Measurements from ENCODE around the gene DDX49. TPM values are rescaled to one million over a fixed set of nuclear protein-coding genes. Genes with fewer than 3 reads are reported as not detected.
A peak's percentile ranks its signal among the peaks of the same experiment; 100 is the strongest.

DDX49 gene
- total and polyA plus RNA-seq, 2 donors (not counting 1 experiment from before 2014, with no cell fraction given): 38.9 to 47.5 TPM

- Mint-ChIP-seq H3K27me3 (peaks cover 21% of the 10 kb centered on the region), H3K4me3 (no peak overlapping the region), H3K27ac (peak overlapping the region; percentile 86)
These were observed 26.8 kb downstream of the DDX49 start for GRCh38 chr19:18946335-18946734.

GRCh38 chr19:18946918-18947317, 27.4 kb downstream of the DDX49 start:
- Histone ChIP-seq H3K4me1 (ENCODE audit: control insufficient read depth in 2 of 2, insufficient read depth in 2 of 2, low read length in 2 of 2) (peaks cover 6 to 34% of the 10 kb centered on the region in 2 donors), H3K79me2 (ENCODE audit: control insufficient read depth, insufficient read depth, low read length) (no peaks in the 10 kb centered on the region), H3K36me3 (replicated peaks in 1 of 2; ENCODE audit: control extremely low read depth in 1 of 2, control insufficient read depth in 1 of 2, extremely low read depth in 1 of 2, insufficient read depth in 2 of 2, low read length in 1 of 2) (no peaks in the 10 kb centered on the region), H3K4me2 (replicated peaks; ENCODE audit: low read depth, low read length, poor library complexity, severe bottlenecking) (peak overlapping the region; percentile 15), H3K9ac (ENCODE audit: low read length) (no peak overlapping the region), H3K9me3 (ENCODE audit: control extremely low read depth in 1 of 3, control insufficient read depth in 2 of 3, insufficient read depth in 1 of 3, low read length in 2 of 3) (no peaks in the 10 kb centered on the region), H2AFZ (ENCODE audit: insufficient read depth, low read depth, low read length, poor library complexity, severe bottlenecking) (no peak overlapping the region), H4K20me1 (ENCODE audit: control insufficient read depth, insufficient read depth, low read length, poor library complexity, severe bottlenecking) (no peaks in the 10 kb centered on the region), H3K27ac (ENCODE audit: low read length in 2 of 2) (peak overlapping the region in 1 of 2 donors; percentile 60), H3K27me3 (replicated peaks in 1 of 4; ENCODE audit: control extremely low read depth in 1 of 4, control insufficient read depth in 3 of 4, insufficient read depth in 4 of 4, low read length in 3 of 4) (peaks cover 0 to 9% (median 0%) of the 10 kb centered on the region in 4 experiments), H3K4me3 (ENCODE audit: control extremely low read depth in 1 of 5, extremely low read depth in 1 of 5, insufficient read depth in 1 of 5, low read depth in 2 of 5, low read length in 4 of 5) (no peak overlapping the region)
- no peaks in the 10 kb centered on the region for H3K9me3 Mint-ChIP-seq (ENCODE audit: insufficient read depth)
- peak overlapping the region; percentile 45 for H3K4me3 Mint-ChIP-seq
- no peak for TF ChIP-seq CTCF (IDR thresholded peaks at IDR 0.05)
- TF ChIP-seq EZH2 (IDR thresholded peaks at IDR 0.05; ENCODE audit: borderline replicate concordance, insufficient read depth, low read depth, low read length, poor library complexity, severe bottlenecking): no peak
- DNase-seq (no peak), ATAC-seq (ENCODE audit: low read depth) (peak; percentile 39)
- CTCF ChIA-PET: interaction anchor here (0.7 kb wide), 1 partner anchor 332 kb away, joined by 3 read pairs; no protein-coding TSS in a partner anchor
- intact Hi-C loops (cut with micrococcal nuclease): no loop called here
- H3K27me3 Mint-ChIP-seq: peaks cover 16% of the 10 kb centered on the region
- 89% methylated on average over 10 of the region's 14 CpGs for WGBS (ENCODE audit: insufficient coverage)
- POLR2A ChIA-PET: interaction anchor here (0.6 kb wide), 1 partner anchor 353 kb away, joined by 3 read pairs; no protein-coding TSS in a partner anchor
- peak overlapping the region; percentile 86 for H3K27ac Mint-ChIP-seq
- H3K4me1 Mint-ChIP-seq: peaks cover 24% of the 10 kb centered on the region

More at GRCh38 chr19:18946335-18946734, 26.8 kb downstream of the DDX49 start:
- peaks cover 30% of the 10 kb centered on the region for H3K4me1 Mint-ChIP-seq
- ChIA-PET POLR2A (no interaction called here), CTCF (no interaction called here)
- Histone ChIP-seq H3K4me2 (replicated peaks; ENCODE audit: low read depth, low read length, poor library complexity, severe bottlenecking) (no peak overlapping the region), H3K9ac (ENCODE audit: low read length) (no peak overlapping the region), H3K27ac (ENCODE audit: low read length in 2 of 2) (no peak overlapping the region), H3K9me3 (ENCODE audit: control extremely low read depth in 1 of 3, control insufficient read depth in 2 of 3, insufficient read depth in 1 of 3, low read length in 2 of 3) (no peaks in the 10 kb centered on the region), H2AFZ (ENCODE audit: insufficient read depth, low read depth, low read length, poor library complexity, severe bottlenecking) (no peak overlapping the region), H3K27me3 (replicated peaks in 1 of 4; ENCODE audit: control extremely low read depth in 1 of 4, control insufficient read depth in 3 of 4, insufficient read depth in 4 of 4, low read length in 3 of 4) (peaks cover 0 to 14% (median 3%) of the 10 kb centered on the region in 4 experiments), H3K4me1 (ENCODE audit: control insufficient read depth in 2 of 2, insufficient read depth in 2 of 2, low read length in 2 of 2) (peaks cover 12 to 38% of the 10 kb centered on the region in 2 donors), H4K20me1 (ENCODE audit: control insufficient read depth, insufficient read depth, low read length, poor library complexity, severe bottlenecking) (no peaks in the 10 kb centered on the region), H3K36me3 (replicated peaks in 1 of 2; ENCODE audit: control extremely low read depth in 1 of 2, control insufficient read depth in 1 of 2, extremely low read depth in 1 of 2, insufficient read depth in 2 of 2, low read length in 1 of 2) (no peaks in the 10 kb centered on the region), H3K79me2 (ENCODE audit: control insufficient read depth, insufficient read depth, low read length) (no peaks in the 10 kb centered on the region), H3K4me3 (ENCODE audit: control extremely low read depth in 1 of 5, extremely low read depth in 1 of 5, insufficient read depth in 1 of 5, low read depth in 2 of 5, low read length in 4 of 5) (no peak overlapping the region)
- no peaks in the 10 kb centered on the region for H3K9me3 Mint-ChIP-seq (ENCODE audit: insufficient read depth)
- TF ChIP-seq CTCF (IDR thresholded peaks at IDR 0.05): no peak
- TF ChIP-seq EZH2 (IDR thresholded peaks at IDR 0.05; ENCODE audit: borderline replicate concordance, insufficient read depth, low read depth, low read length, poor library complexity, severe bottlenecking): no peak
- intact Hi-C loops (cut with micrococcal nuclease): no loop called here
- DNase-seq: no peak
- no peak for ATAC-seq (ENCODE audit: low read depth)
